OCI-LY3 (cell line): ENCODE results near the gene TAPT1.

Source experiments
- H2AFZ ChIP-seq: fragments of 200-600, 300-600 bp; shearing (Covaris generic); 2 replicates; pipeline ENCODE4 v1.6.0; 2014; ENCODE audit warnings: antibody characterized with exemption, low read depth, low read length
- H3K27ac ChIP-seq: fragments of 200-600, 300-600 bp; sonication (generic); 2 replicates; pipeline ENCODE4 v1.5.1; 2014; ENCODE audit warnings: mild to moderate bottlenecking, low read length, moderate library complexity, mixed read lengths
- H3K27me3 ChIP-seq: fragments of 200-600, 300-600 bp; sonication (generic); 2 replicates; pipeline ENCODE4 v1.6.1; 2014; ENCODE audit warnings: low read depth, low read length, mixed read lengths
- H3K36me3 ChIP-seq: fragments of 200-600, 300-600 bp; sonication (generic); replicated peaks from 2 replicates; pipeline ENCODE3; 2014; ENCODE audit warnings: low read depth, low read length, mixed read lengths
- H3K4me1 ChIP-seq: fragments of 300-600, 200-600 bp; sonication (generic); 2 replicates; pipeline ENCODE4 v1.6.1; 2014; ENCODE audit warnings: low read length, mixed read lengths
- H3K4me2 ChIP-seq: fragments of 200-600, 300-600 bp; sonication (generic); 2 replicates; pipeline ENCODE4 v1.6.1; 2014; ENCODE audit warnings: low read length, mixed read lengths
- H3K4me3 ChIP-seq: fragments of 300-600, 200-600 bp; sonication (generic); 2 replicates; pipeline ENCODE4 v1.5.1; 2014; ENCODE audit warnings: antibody characterized with exemption, mild to moderate bottlenecking, low read length, moderate library complexity
- H3K79me2 ChIP-seq: fragments of 300-600, 200-600 bp; shearing (Covaris generic); 2 replicates; pipeline ENCODE4 v1.6.1; 2014; ENCODE audit warnings: mild to moderate bottlenecking, low read length, mixed read lengths
- H3K9ac ChIP-seq: fragments of 300-600, 200-600 bp; shearing (Covaris generic); 2 replicates; pipeline ENCODE4 v1.6.0; 2014; ENCODE audit warnings: mild to moderate bottlenecking, low read length, moderate library complexity
- H3K9me3 ChIP-seq: fragments of 200-600, 300-600 bp; shearing (Covaris generic); 2 replicates; pipeline ENCODE4 v1.6.1; 2014; ENCODE audit warnings: low read length, mixed read lengths; ENCODE audit not compliant: insufficient read depth
- H4K20me1 ChIP-seq: fragments of 200-600, 300-600 bp; sonication (generic); 2 replicates; pipeline ENCODE4 v1.6.1; 2016; ENCODE audit warnings: low read length, mixed read lengths; ENCODE audit not compliant: insufficient read depth
- EZH2phosphoT487 ChIP-seq: fragments of 200-600 bp; shearing (Covaris generic); IDR thresholded peaks from 2 replicates; pipeline ENCODE4 v1.6.1; 2018; ENCODE audit warnings: antibody characterized with exemption, mixed run types, low read depth
- TF ChIP-seq, protein P1 (sequence below): fragments of 200-600, 300-600 bp; sonication (generic); IDR thresholded peaks from 2 replicates; pipeline ENCODE4 v1.5.1; 2014; ENCODE audit warnings: antibody characterized with exemption, low read length, low read depth

Gene TAPT1

DNA sequence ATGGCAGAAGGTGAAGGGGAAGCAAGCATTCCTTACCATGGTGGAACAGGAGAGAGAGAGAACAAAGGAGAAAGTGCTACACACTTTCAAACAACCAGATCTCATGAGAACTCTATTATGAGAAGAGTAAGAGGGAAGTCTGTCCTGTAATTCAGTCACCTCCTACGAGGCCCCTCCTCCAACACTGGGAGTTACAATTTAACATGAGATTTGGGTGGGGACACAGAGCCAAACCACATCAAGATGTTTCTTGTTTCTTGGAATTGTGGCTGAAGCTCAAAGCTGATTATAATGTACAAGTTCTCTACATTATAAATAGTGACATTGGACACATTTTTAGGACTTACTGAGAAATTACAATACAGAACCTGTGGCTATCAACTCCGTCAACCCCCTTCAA lies 29.5 kb upstream of the TAPT1 start:
- H3K9me3 ChIP-seq, result no peaks in the 10 kb centered on the region
- H3K36me3 ChIP-seq, result no peaks in the 10 kb centered on the region
- no peak for TF ChIP-seq EZH2phosphoT487
- TF ChIP-seq, protein P1, sequence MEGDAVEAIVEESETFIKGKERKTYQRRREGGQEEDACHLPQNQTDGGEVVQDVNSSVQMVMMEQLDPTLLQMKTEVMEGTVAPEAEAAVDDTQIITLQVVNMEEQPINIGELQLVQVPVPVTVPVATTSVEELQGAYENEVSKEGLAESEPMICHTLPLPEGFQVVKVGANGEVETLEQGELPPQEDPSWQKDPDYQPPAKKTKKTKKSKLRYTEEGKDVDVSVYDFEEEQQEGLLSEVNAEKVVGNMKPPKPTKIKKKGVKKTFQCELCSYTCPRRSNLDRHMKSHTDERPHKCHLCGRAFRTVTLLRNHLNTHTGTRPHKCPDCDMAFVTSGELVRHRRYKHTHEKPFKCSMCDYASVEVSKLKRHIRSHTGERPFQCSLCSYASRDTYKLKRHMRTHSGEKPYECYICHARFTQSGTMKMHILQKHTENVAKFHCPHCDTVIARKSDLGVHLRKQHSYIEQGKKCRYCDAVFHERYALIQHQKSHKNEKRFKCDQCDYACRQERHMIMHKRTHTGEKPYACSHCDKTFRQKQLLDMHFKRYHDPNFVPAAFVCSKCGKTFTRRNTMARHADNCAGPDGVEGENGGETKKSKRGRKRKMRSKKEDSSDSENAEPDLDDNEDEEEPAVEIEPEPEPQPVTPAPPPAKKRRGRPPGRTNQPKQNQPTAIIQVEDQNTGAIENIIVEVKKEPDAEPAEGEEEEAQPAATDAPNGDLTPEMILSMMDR, result no peak
- H3K79me2 ChIP-seq, result no peaks in the 10 kb centered on the region
- no peaks in the 10 kb centered on the region for H3K4me1 ChIP-seq
- no peak overlapping the region for H3K4me3 ChIP-seq
- H3K9ac ChIP-seq, result no peak overlapping the region
- H3K27me3 ChIP-seq, result no peaks in the 10 kb centered on the region
- H2AFZ ChIP-seq, result no peak overlapping the region
- no peak overlapping the region for H3K27ac ChIP-seq
- no peaks in the 10 kb centered on the region for H4K20me1 ChIP-seq
- H3K4me2 ChIP-seq, result no peak overlapping the region

- no peak overlapping the region for H3K27ac ChIP-seq
- no peak overlapping the region for H3K4me2 ChIP-seq
- H3K36me3 ChIP-seq, result no peaks in the 10 kb centered on the region
- no peaks in the 10 kb centered on the region for H3K9me3 ChIP-seq
- no peaks in the 10 kb centered on the region for H3K79me2 ChIP-seq
- H2AFZ ChIP-seq, result no peak overlapping the region
- H3K4me3 ChIP-seq, result no peak overlapping the region
- H3K4me1 ChIP-seq, result no peaks in the 10 kb centered on the region
- H3K9ac ChIP-seq, result no peak overlapping the region
- no peaks in the 10 kb centered on the region for H4K20me1 ChIP-seq
- H3K27me3 ChIP-seq, result no peaks in the 10 kb centered on the region
- no peak for TF ChIP-seq EZH2phosphoT487
- TF ChIP-seq, protein P1, result no peak
Observed at GRCh38 chr4:16253127-16253960, 27.1 kb upstream of the TAPT1 start.

DNA sequence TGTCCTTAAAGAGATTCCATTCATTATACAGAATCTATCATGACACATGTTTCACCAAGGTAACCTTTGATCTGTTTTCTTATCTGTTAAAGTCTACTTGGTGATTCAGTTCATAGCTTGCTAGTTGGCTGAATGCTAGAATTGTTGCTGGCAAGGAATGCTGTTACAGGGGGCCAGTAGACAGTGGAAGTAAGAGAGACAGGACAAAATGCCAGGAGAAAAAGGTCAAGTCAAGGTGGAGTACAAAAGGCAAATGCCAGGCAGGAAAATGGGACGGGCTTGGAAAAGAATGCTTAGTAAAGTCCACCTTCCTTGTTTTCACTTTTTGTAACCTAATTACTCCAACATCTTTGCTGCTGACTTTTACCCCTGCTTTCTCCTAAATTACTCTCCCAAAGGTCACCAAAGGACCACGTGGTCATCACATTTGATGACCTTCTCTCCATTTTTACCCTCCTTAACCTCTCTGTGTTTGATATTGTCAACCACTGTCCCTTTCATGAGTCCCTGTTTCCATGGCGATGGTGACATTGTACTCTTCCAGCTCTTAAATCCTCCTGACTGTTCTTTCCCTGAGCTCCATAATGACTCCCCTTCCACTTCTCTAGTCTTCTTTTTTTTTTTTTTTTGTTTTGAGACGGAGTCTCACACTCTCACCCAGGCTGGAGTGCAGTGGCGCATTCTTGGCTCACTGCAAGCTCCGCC lies 24.5 kb upstream of the TAPT1 start:
- Histone ChIP-seq H3K9ac (no peak overlapping the region), H3K4me2 (no peak overlapping the region), H3K9me3 (no peaks in the 10 kb centered on the region), H3K27me3 (no peaks in the 10 kb centered on the region), H4K20me1 (no peaks in the 10 kb centered on the region), H3K4me1 (no peaks in the 10 kb centered on the region), H3K36me3 (no peaks in the 10 kb centered on the region), H3K4me3 (no peak overlapping the region), H3K79me2 (no peaks in the 10 kb centered on the region), H3K27ac (no peak overlapping the region), H2AFZ (no peak overlapping the region)
- TF ChIP-seq, protein P1, result no peak
- no peak for TF ChIP-seq EZH2phosphoT487

DNA sequence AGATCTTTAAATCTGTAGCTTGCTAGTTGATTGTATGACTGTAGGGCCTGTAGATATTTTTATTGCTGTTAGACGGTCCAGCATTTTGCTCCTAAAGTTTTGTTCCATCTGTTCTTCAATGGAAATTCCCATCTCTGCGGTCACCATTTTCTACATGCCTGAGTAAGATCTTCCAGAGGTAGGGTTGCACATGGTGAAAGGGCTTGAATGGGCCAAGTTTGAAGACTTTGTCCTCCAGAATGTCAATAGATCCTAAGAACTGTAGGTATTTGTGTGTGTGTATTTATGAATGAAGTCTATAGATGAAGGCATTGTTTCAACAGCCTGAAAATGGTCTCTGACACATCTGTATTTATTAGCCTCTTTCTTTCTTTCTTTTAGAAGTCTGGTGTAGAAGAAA lies 22.3 kb upstream of the TAPT1 start:
- Histone ChIP-seq H3K4me2 (no peak overlapping the region), H3K4me1 (no peaks in the 10 kb centered on the region), H3K79me2 (no peaks in the 10 kb centered on the region), H3K27ac (no peak overlapping the region), H3K36me3 (no peaks in the 10 kb centered on the region), H2AFZ (no peak overlapping the region), H3K27me3 (no peaks in the 10 kb centered on the region), H3K9ac (no peak overlapping the region), H4K20me1 (no peaks in the 10 kb centered on the region), H3K4me3 (no peak overlapping the region), H3K9me3 (no peaks in the 10 kb centered on the region)
- TF ChIP-seq EZH2phosphoT487, result no peak
- TF ChIP-seq, protein P1, result no peak
